ENCODE results near the gene SLC20A1.

Gene SLC20A1

GRCh38 chr2:112684415-112684775 is 38.7 kb downstream of the SLC20A1 start:
- Histone ChIP-seq H3F3A (ENCODE audit: insufficient read depth, low read length) (peaks cover 6% of the 10 kb centered on the region), H2AFZ (ENCODE audit: low read length) (no peak overlapping the region), H3K9me2 (replicated peaks; ENCODE audit: insufficient read depth, low read length) (no peaks in the 10 kb centered on the region), H3K4me2 (ENCODE audit: low read depth, low read length) (no peak overlapping the region), H3K4me1 (ENCODE audit: low read length) (peaks cover 14% of the 10 kb centered on the region), H3K4me3 (ENCODE audit: low read length) (no peak overlapping the region), H3K9me3 (replicated peaks; ENCODE audit: insufficient read depth, low read length) (no peaks in the 10 kb centered on the region), H3K36me3 (replicated peaks; ENCODE audit: insufficient read depth, low read length) (no peaks in the 10 kb centered on the region), H3K27me3 (replicated peaks; ENCODE audit: insufficient read depth, low read length) (no peaks in the 10 kb centered on the region), H3K79me2 (ENCODE audit: low read length) (no peaks in the 10 kb centered on the region), H3K27ac (ENCODE audit: low read length) (no peak overlapping the region), H4K20me1 (ENCODE audit: insufficient read depth, low read length) (no peaks in the 10 kb centered on the region), H3K9ac (ENCODE audit: low read length) (no peak overlapping the region)
- no peak for DNase-seq
- no peak for TF ChIP-seq EZH2 (optimal IDR thresholded peaks at IDR 0.05; ENCODE audit: low read depth, low read length)
- TF ChIP-seq, protein P1, sequence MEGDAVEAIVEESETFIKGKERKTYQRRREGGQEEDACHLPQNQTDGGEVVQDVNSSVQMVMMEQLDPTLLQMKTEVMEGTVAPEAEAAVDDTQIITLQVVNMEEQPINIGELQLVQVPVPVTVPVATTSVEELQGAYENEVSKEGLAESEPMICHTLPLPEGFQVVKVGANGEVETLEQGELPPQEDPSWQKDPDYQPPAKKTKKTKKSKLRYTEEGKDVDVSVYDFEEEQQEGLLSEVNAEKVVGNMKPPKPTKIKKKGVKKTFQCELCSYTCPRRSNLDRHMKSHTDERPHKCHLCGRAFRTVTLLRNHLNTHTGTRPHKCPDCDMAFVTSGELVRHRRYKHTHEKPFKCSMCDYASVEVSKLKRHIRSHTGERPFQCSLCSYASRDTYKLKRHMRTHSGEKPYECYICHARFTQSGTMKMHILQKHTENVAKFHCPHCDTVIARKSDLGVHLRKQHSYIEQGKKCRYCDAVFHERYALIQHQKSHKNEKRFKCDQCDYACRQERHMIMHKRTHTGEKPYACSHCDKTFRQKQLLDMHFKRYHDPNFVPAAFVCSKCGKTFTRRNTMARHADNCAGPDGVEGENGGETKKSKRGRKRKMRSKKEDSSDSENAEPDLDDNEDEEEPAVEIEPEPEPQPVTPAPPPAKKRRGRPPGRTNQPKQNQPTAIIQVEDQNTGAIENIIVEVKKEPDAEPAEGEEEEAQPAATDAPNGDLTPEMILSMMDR (IDR thresholded peaks at IDR 0.05; ENCODE audit: low read length): no peak
- no peak for TF ChIP-seq EZH2phosphoT487 (IDR thresholded peaks at IDR 0.05; ENCODE audit: low read length)

- H3K9me2 ChIP-seq (replicated peaks; ENCODE audit: insufficient read depth, low read length): no peaks in the 10 kb centered on the region
- TF ChIP-seq EZH2 (optimal IDR thresholded peaks at IDR 0.05; ENCODE audit: low read depth, low read length) (no peak), EZH2phosphoT487 (IDR thresholded peaks at IDR 0.05; ENCODE audit: low read length) (no peak)
- TF ChIP-seq, protein P1 (IDR thresholded peaks at IDR 0.05; ENCODE audit: low read length): no peak; the same call in 1 of the 2 replicates
- no peak overlapping the region for H3K4me2 ChIP-seq (ENCODE audit: low read depth, low read length)
- H3K4me3 ChIP-seq (ENCODE audit: low read length): no peak overlapping the region
- H3K79me2 ChIP-seq (ENCODE audit: low read length): no peaks in the 10 kb centered on the region
- H3K27ac ChIP-seq (ENCODE audit: low read length): no peak overlapping the region
- H3K4me1 ChIP-seq (ENCODE audit: low read length): peaks cover 14% of the 10 kb centered on the region
- no peak for DNase-seq
- no peaks in the 10 kb centered on the region for H3K9me3 ChIP-seq (replicated peaks; ENCODE audit: insufficient read depth, low read length)
- peaks cover 6% of the 10 kb centered on the region for H3F3A ChIP-seq (ENCODE audit: insufficient read depth, low read length)
- no peaks in the 10 kb centered on the region for H3K36me3 ChIP-seq (replicated peaks; ENCODE audit: insufficient read depth, low read length)
- no peak overlapping the region for H3K9ac ChIP-seq (ENCODE audit: low read length)
- H2AFZ ChIP-seq (ENCODE audit: low read length): no peak overlapping the region
- H3K27me3 ChIP-seq (replicated peaks; ENCODE audit: insufficient read depth, low read length): no peaks in the 10 kb centered on the region
- H4K20me1 ChIP-seq (ENCODE audit: insufficient read depth, low read length): no peaks in the 10 kb centered on the region
Observed at GRCh38 chr2:112685271-112685884, 39.6 kb downstream of the SLC20A1 start.

DNA sequence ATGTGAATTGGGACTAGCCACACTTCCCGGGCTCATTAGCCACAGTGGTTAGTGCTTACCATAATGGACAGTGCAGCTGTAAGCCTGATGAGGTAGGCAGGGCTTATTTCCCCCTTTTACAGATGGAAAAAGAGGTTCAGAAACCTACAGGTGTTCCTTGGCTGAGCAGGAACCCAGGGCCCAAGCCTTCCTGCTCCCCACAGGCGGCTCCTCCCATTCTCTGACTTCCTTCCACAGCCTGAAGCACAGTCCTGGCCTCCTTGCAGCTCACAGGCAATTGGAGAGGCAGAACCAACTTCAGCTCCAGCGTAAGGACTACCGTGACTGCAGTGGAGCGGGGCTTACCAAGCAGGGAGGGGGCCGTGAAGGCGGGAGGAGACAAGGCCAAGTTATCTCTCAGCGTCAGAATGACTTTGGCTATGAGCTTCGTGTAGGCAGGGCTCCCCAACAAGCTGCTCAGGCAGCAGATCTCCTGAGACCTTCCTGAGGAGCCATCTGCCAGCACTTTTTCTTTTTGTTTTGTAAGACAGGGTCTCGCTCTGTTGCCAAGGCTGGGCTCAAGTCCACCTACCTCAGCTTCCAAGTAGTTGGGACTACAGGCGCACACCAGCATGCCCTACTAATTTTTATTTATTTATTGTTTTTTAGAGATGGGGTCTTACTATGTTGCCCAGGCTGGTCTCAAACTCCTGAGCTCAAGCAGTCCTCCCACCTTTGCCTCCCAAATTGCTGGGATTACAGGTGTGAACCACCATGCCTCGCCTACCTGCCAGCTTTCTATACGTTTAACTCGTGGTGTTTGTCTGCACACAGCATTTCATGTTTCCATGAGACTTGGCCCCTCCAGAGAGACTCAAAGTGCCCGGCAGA is 40.8 kb downstream of the SLC20A1 start:
- H2AFZ ChIP-seq (ENCODE audit: low read length): peak overlapping the region; percentile 11; the same call in 1 of the 2 replicates
- TF ChIP-seq EZH2phosphoT487 (IDR thresholded peaks at IDR 0.05; ENCODE audit: low read length): no peak
- TF ChIP-seq EZH2 (optimal IDR thresholded peaks at IDR 0.05; ENCODE audit: low read depth, low read length): no peak
- TF ChIP-seq, protein P1 (IDR thresholded peaks at IDR 0.05; ENCODE audit: low read length): no peak
- no peaks in the 10 kb centered on the region for H3K36me3 ChIP-seq (replicated peaks; ENCODE audit: insufficient read depth, low read length)
- no peak overlapping the region for H3K4me2 ChIP-seq (ENCODE audit: low read depth, low read length)
- H4K20me1 ChIP-seq (ENCODE audit: insufficient read depth, low read length): no peaks in the 10 kb centered on the region
- H3F3A ChIP-seq (ENCODE audit: insufficient read depth, low read length): peaks cover 9% of the 10 kb centered on the region
- no peaks in the 10 kb centered on the region for H3K9me2 ChIP-seq (replicated peaks; ENCODE audit: insufficient read depth, low read length)
- H3K9me3 ChIP-seq (replicated peaks; ENCODE audit: insufficient read depth, low read length): no peaks in the 10 kb centered on the region
- peak overlapping the region; percentile 48; the same call in 1 of the 2 replicates for H3K27ac ChIP-seq (ENCODE audit: low read length)
- H3K79me2 ChIP-seq (ENCODE audit: low read length): no peaks in the 10 kb centered on the region
- no peak overlapping the region for H3K4me3 ChIP-seq (ENCODE audit: low read length)
- no peak overlapping the region for H3K9ac ChIP-seq (ENCODE audit: low read length)
- peaks cover 21% of the 10 kb centered on the region for H3K4me1 ChIP-seq (ENCODE audit: low read length)
- peak; percentile 29 for DNase-seq
- no peaks in the 10 kb centered on the region for H3K27me3 ChIP-seq (replicated peaks; ENCODE audit: insufficient read depth, low read length)
